ENCODE data around the gene PAXX.

DNA sequence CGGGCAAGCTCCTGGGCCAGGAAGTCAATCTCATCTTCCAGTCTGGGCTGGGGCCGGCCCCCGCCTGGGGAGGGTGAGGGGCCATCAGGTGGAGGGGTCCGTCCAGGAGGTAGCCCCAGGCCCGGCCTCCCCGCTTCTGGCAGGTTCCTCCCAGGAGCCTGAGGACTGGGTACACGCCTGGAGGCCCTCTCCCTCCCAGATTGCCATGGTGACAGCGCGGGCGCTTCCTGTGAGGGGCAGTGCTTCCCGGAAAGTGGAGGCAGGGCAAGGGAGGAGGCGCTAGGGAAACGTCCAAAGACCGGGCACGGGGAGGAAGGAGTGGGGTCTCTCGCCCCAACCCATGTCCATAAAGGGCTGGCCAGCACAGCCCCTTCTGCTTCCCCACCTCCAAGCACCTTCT lies 48.9 kb downstream of the PAXX start:
- TF ChIP-seq, protein P1, sequence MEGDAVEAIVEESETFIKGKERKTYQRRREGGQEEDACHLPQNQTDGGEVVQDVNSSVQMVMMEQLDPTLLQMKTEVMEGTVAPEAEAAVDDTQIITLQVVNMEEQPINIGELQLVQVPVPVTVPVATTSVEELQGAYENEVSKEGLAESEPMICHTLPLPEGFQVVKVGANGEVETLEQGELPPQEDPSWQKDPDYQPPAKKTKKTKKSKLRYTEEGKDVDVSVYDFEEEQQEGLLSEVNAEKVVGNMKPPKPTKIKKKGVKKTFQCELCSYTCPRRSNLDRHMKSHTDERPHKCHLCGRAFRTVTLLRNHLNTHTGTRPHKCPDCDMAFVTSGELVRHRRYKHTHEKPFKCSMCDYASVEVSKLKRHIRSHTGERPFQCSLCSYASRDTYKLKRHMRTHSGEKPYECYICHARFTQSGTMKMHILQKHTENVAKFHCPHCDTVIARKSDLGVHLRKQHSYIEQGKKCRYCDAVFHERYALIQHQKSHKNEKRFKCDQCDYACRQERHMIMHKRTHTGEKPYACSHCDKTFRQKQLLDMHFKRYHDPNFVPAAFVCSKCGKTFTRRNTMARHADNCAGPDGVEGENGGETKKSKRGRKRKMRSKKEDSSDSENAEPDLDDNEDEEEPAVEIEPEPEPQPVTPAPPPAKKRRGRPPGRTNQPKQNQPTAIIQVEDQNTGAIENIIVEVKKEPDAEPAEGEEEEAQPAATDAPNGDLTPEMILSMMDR (IDR thresholded peaks at IDR 0.05; ENCODE audit: insufficient read depth, low read length, poor library complexity, severe bottlenecking), result no peak
- TF ChIP-seq EZH2phosphoT487 (conservative IDR thresholded peaks at IDR 0.05; ENCODE audit: low read length), result no peak
